Measurements from ENCODE around the gene ZFAND4.

DNA sequence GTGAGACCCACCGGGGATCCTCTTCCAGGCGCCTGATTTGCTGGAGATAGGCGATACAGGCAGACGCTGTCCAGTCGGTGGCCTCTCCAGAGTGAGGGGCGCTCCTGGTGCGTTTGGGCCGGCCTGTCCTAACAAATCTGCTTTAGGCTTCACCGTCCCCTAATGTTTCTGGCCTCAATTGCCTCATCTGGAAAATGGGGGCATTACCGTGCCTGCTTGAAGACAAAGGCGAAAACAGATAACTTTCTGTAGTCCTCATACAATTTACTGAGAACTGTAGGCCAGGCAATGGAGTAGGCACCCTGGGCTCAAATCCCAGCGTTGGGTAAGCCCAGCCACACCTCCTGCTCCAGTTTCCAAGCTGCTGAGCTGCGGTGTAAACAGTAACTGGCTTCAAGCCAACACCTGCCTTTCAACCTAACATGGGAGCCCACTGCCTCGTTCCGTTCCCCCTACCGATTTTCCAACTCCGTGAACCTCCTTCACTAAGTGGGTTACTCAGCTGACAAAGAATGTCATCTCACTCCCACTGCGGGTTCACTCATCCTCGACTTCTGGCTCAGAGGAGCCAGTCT is 589 bp upstream of the ZFAND4 start:
- TF ChIP-seq TCF7L2 (IDR thresholded peaks at IDR 0.05; ENCODE audit: borderline replicate concordance, low read depth, low read length) (no peak), CTCF (tag by site-specific recombination; IDR thresholded peaks at IDR 0.05) (no peak), ZNF791 (tag by site-specific recombination; IDR thresholded peaks at IDR 0.05) (no peak), ZNF37A (tag by site-specific recombination; IDR thresholded peaks at IDR 0.05) (no peak), ZBTB7A (tag by site-specific recombination; IDR thresholded peaks at IDR 0.05; ENCODE audit: low read depth) (no peak), ZNF548 (tag by site-specific recombination; IDR thresholded peaks at IDR 0.05) (no peak), ZNF677 (tag by site-specific recombination; IDR thresholded peaks at IDR 0.05) (no peak), SALL2 (tag by site-specific recombination; IDR thresholded peaks at IDR 0.05; ENCODE audit: borderline replicate concordance) (no peak)
- TF ChIP-seq, protein P1, sequence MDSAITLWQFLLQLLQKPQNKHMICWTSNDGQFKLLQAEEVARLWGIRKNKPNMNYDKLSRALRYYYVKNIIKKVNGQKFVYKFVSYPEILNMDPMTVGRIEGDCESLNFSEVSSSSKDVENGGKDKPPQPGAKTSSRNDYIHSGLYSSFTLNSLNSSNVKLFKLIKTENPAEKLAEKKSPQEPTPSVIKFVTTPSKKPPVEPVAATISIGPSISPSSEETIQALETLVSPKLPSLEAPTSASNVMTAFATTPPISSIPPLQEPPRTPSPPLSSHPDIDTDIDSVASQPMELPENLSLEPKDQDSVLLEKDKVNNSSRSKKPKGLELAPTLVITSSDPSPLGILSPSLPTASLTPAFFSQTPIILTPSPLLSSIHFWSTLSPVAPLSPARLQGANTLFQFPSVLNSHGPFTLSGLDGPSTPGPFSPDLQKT (IDR thresholded peaks at IDR 0.05; ENCODE audit: borderline replicate concordance, low read depth, low read length): no peak

Measured in HEK293 (cell line).